Activated CD8-positive, alpha-beta memory T cell treated with anti-CD3 and anti-CD28 coated beads for 4 hours (primary cell): Measurements from ENCODE around the gene NMUR2.

ENCODE experiments used
- DNase-seq, 2 donors: peaks; one replicate each; pipeline ENCODE4 v3.0.0-alpha.2; 2020; ENCODE audit warnings: low read depth in 2 of 2

NMUR2 gene

GRCh38 chr5:152369298-152369697 lies 35.8 kb downstream of the NMUR2 start:
- no peak for DNase-seq

- no peak for DNase-seq
Measured at GRCh38 chr5:152367554-152367953, 37.5 kb downstream of the NMUR2 start.

- DNase-seq, result no peak
Measured at GRCh38 chr5:152366716-152367115, 38.4 kb downstream of the NMUR2 start.

GRCh38 chr5:152364899-152365298 lies 40.2 kb downstream of the NMUR2 start:
- no peak for DNase-seq

DNA sequence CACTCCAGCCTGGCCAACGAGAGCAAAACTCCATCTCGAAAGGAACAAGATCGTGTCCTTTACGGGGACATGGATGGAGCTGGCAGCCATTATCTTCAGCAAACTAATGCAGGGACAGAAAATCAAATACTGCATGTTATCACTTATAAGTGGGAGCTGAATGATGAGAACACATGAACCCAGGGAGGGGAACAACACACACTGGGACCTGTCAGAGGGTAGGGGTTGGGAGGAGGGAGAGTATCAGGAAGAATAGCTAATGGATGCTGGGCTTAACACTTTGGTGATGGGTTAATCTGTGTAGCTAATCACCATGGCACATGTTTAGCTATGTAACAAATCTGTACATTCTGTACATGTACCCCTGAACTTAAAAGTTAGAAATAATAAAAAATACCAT lies 40.9 kb downstream of the NMUR2 start:
- DNase-seq, result no peak

DNA sequence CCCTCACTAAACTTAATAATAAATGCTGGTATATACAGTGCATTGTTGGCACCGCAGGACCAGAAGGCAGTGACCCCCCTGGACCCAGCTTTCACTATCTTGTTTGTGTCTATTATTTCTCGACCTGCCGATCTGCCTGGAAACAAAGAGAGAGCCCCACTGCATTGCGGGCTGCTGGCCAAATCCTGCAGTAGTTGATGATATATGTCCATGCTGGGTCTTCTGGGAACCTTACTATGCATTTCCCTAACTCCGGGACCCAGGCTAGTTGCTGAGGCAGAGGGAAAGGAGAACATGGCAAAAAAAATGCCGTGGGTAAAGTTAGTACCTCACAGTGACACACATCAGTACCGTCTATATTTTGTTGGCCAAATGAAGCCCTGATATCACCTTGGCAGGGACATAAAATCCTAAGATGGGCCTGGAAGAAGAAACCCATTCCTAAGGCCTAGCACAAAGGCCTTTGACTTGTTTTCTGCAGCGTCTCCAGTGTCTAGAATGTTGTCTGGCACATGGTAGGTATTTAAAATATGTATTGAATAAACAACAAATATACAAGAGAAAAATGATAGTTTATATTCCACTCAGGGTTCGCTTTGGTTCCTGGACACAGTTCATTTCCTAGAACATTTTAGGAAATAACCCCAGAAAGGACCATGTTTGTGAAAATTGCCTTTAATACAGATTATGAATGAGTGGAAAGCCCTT lies 46.1 kb downstream of the NMUR2 start:
- no peak for DNase-seq

GRCh38 chr5:152356506-152356905 lies 48.6 kb downstream of the NMUR2 start:
- no peak for DNase-seq

- no peak for DNase-seq
Measured at GRCh38 chr5:152355061-152355460, 50.0 kb downstream of the NMUR2 start.

DNA sequence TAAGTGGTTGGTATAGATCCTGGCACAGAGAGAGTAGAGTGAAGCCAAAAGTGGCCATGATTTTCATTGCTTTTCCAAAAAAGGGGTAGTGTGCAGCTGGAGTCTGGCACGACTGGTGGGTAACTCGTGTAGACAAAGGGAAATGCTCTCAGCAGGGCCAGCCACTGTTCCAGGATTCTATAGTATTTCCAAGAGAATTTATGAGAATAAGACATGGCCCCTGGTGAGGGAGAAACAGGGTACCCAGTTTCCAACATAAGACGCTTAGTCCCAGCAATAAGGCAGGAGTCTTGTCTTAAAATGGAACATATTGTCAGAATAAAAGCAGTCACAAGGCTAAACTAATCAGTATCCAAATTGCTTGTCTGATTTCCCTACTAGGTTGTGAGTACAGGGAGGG lies 52.1 kb downstream of the NMUR2 start:
- no peak for DNase-seq

- no peak for DNase-seq
Measured at GRCh38 chr5:152349683-152350526, 55.2 kb downstream of the NMUR2 start.
